GM21447 (cell line): ENCODE data around the gene ARHGEF39.
"Not testable (repeated sequence)": the region's sequence is repeated elsewhere in the genome, so short reads cannot be mapped to it uniquely, and the experiment has no call there.

Source experiments
- ATAC-seq: cut with Tn5 transposase; IDR thresholded peaks from one replicate; pipeline ENCODE4 v1.9.1; 2021; ENCODE audit not compliant: unreplicated experiment

ARHGEF39 gene

GRCh38 chr9:35653611-35654010 is 11.4 kb downstream of the ARHGEF39 start:
- ATAC-seq = no peak

GRCh38 chr9:35652829-35653209 is 12.2 kb downstream of the ARHGEF39 start:
- no peak for ATAC-seq

- no peak for ATAC-seq
Measured at GRCh38 chr9:35651956-35652828, 12.8 kb downstream of the ARHGEF39 start.

- no peak for ATAC-seq
Measured at GRCh38 chr9:35650341-35651158, 14.4 kb downstream of the ARHGEF39 start, which contains the start of gene SIT1. TSS of gene SIT1 (minus strand) at chr9:35650931. CDS start at chr9:35650853, 78 bp downstream.

GRCh38 chr9:35649431-35650340 is 15.3 kb downstream of the ARHGEF39 start:
- no peak for ATAC-seq

GRCh38 chr9:35646533-35647265 is 18.3 kb downstream of the ARHGEF39 start:
- ATAC-seq = peak; percentile 75

- no peak for ATAC-seq
Measured at GRCh38 chr9:35646153-35646532, 18.9 kb downstream of the ARHGEF39 start.

GRCh38 chr9:35645736-35646135 is 19.3 kb downstream of the ARHGEF39 start:
- not testable (repeated sequence) for ATAC-seq

GRCh38 chr9:35643046-35643445 is 21.9 kb downstream of the ARHGEF39 start:
- no peak for ATAC-seq

- ATAC-seq = not testable (repeated sequence)
Measured at GRCh38 chr9:35641478-35641877, 23.5 kb downstream of the ARHGEF39 start.

GRCh38 chr9:35640431-35640830 is 24.6 kb downstream of the ARHGEF39 start:
- not testable (repeated sequence) for ATAC-seq

- no peak for ATAC-seq
Measured at GRCh38 chr9:35639631-35640030, 25.4 kb downstream of the ARHGEF39 start.

GRCh38 chr9:35639225-35639624 is 25.8 kb downstream of the ARHGEF39 start:
- not testable (repeated sequence) for ATAC-seq

GRCh38 chr9:35638751-35639150 is 26.2 kb downstream of the ARHGEF39 start:
- ATAC-seq = not testable (repeated sequence)

GRCh38 chr9:35637427-35637955 is 27.5 kb downstream of the ARHGEF39 start:
- not testable (repeated sequence) for ATAC-seq

- ATAC-seq = not testable (repeated sequence)
Measured at GRCh38 chr9:35636877-35637246, 28.1 kb downstream of the ARHGEF39 start.

GRCh38 chr9:35636135-35636876 is 28.7 kb downstream of the ARHGEF39 start:
- no peak for ATAC-seq

- no peak for ATAC-seq
Measured at GRCh38 chr9:35635730-35636129, 29.3 kb downstream of the ARHGEF39 start.

- no peak for ATAC-seq
Measured at GRCh38 chr9:35629597-35629996, 35.4 kb downstream of the ARHGEF39 start.
